ENCODE results near the gene CIDEB. TPM values are rescaled to one million over a fixed set of nuclear protein-coding genes. Genes with fewer than 3 reads are reported as not detected.
A peak's percentile ranks its signal among the peaks of the same experiment; 100 is the strongest.
"Not testable (repeated sequence)": the region's sequence is repeated elsewhere in the genome, so short reads cannot be mapped to it uniquely, and the experiment has no call there.

CIDEB gene, protein sequence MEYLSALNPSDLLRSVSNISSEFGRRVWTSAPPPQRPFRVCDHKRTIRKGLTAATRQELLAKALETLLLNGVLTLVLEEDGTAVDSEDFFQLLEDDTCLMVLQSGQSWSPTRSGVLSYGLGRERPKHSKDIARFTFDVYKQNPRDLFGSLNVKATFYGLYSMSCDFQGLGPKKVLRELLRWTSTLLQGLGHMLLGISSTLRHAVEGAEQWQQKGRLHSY
- total RNA-seq (2014; rRNA removed; shearing (Covaris generic)), result 0.35 and 0.48 TPM in 2 replicates
- not detected in 2 replicates for polyA plus RNA-seq (2015; cell fraction: cytosol; rRNA removed)
- not detected in 2 replicates for polyA plus RNA-seq (2015; cell fraction: nucleus; rRNA removed)

DNA sequence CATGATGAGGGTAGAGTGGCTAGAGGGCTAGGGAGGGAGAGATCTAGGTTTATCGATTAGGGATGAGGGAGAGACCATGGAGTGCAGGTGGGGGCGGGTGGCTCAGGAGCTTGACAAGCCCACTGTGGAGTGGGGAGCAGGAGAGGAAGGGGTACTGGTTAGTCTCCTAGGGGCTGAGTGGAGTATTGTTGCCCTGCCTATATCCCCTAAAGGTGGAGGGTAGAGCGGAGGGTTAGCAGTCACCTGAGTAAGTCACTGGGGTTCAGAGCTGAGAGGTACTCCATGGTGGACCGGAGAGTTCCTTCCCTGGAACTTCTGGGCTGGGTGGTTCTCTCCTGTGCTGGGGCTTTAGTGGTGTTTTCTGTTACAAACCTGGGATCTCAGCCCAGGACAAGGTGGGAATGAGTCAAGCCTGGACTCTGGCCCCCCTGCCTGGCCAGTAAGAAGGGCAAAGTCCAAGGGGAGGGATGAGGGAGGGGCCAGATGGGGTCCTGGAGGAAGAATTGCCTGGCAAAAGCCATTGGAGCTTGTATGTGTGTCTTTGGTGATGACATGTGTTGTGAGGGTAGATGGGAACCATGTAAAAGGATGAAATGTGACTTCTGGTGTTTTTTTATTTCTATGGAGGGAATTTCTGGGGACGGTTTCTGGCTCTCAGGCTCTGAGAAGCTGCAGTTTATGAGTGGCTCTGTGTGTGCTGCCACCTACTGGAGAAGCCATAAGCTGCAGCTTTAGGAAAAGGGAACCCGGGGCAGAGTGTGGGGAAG lies at the start of gene CIDEB:
Gene CIDEB, minus strand, starts transcription at position 403 of the 767 bp plus-strand sequence. Its CDS starts 119 bp downstream, at position 284.
- in situ Hi-C loops (cut with HindIII; ENCODE audit: low pct_unique_long_range_greater_than_20kb, low sequenced_read_pairs), result no loop called here
- peak; percentile 71 for DNase-seq (ENCODE audit: low read depth, low spot score)

DNA sequence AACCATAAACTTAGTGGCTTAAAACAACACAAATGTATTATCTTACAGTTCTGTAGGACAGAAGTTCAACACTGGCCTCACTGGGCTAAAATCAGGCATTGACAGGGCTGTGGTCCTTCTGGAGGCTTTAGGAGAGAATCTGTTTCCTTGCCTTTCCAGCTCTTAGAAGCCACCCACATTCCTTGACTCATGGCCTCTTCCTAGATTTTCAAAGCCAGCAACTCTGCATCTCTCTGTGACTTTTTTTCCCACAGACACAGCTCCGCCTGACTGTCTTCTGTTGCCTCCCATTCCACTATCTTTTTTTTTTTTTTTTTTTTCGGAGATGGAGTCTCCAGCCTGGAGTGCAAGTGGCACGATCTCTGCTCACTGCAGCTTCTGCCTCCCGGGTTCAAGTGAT lies 48.4 kb upstream of the CIDEB start:
- in situ Hi-C loops (cut with HindIII; ENCODE audit: low pct_unique_long_range_greater_than_20kb, low sequenced_read_pairs), result no loop called here

GRCh38 chr14:24355009-24355408 lies 47.2 kb upstream of the CIDEB start:
- DNase-seq (ENCODE audit: low read depth, low spot score), result no peak
- in situ Hi-C loops (cut with HindIII; ENCODE audit: low pct_unique_long_range_greater_than_20kb, low sequenced_read_pairs), result no loop called here

More for the DNA sequence above, 48.4 kb upstream of the CIDEB start:
- no peak for DNase-seq (ENCODE audit: low read depth, low spot score)

DNA sequence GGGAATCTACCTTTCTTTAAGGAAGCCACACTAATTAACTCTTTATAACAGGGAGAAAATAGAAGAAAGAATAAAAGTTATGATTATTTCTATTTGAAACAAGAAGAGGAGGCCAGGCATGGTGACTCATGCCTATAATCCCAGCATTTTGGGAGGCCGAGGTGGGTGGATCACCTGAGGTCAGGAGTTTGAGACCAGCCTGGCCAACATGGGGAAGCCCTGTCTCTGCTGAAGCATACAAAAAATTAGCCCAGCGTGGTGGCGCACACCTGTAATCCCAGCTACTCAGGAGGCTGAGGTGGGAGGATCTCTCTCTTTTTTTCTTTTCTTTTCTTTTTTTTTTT lies 46.7 kb upstream of the CIDEB start:
- in situ Hi-C loops (cut with HindIII; ENCODE audit: low pct_unique_long_range_greater_than_20kb, low sequenced_read_pairs); DNase-seq (ENCODE audit: low read depth, low spot score): not testable (repeated sequence)

DNA sequence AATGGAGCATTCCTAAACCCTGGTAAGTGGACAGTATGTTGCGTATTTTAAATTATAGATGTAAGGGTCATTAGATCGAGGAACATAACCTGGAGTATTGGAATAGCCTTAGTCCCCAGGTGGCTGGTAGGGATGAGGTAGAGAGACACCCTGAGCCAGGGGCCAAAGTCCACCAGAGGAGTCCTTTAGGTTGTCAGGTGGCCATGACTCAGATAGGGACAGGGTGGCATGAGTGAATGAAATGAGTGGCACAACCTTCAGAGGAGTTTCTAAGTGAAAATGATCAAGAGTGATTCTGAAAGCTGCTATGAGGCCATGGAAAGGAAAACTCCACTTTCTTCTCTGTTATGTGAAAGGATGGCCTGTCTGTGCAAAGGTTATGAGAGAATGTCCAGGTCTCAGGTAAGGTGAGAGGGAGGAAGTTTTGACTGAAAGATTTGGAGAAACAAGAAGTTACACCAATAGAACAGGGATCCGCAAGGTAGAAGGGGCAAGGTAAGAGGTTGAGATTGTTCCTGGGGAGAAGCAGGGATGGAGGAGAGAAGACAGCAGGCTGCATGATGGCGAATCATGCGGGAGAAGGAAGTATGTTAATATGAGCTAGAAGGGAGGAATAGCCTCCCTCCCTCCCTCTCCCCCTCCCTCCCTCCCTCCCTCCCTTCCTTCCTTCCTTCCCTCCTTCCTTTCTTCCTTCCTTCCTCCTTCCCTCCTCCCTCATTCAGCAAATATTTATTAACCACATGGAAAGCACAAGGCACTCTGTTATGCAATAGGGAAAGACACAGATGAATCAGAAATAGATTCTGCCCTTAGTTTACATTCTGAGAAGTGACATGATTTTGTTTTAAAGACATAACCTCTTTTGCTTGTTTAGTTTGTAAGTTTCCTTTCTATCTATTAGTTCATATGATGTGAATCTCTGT lies 46.0 kb upstream of the CIDEB start:
- in situ Hi-C loops (cut with HindIII; ENCODE audit: low pct_unique_long_range_greater_than_20kb, low sequenced_read_pairs), result no loop called here
- no peak for DNase-seq (ENCODE audit: low read depth, low spot score)

- DNase-seq (ENCODE audit: low read depth, low spot score), result peak; percentile 48
These were observed 43.7 kb upstream of the CIDEB start for GRCh38 chr14:24351517-24351916.

DNA sequence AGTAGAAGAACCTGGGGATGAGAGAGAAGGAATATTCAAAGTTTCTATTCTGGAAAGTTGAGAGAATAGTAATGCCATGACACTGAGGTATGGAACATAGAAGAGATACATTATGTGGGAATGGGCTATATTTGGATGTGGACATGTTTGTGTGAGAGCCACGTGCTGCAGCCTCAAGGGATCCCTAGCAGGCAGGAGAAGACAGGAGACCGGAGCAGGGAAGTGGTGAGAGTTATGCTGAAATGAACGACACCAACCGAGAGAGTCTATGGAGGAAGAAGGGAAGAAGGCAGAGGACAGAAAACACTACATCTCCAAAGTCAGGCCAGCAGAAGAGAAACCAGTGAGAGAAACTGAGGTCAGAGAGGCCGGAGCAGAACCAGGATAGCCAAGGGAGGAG lies 42.0 kb upstream of the CIDEB start:
- in situ Hi-C loops (cut with HindIII; ENCODE audit: low pct_unique_long_range_greater_than_20kb, low sequenced_read_pairs), result no loop called here
- DNase-seq (ENCODE audit: low read depth, low spot score), result no peak

More at GRCh38 chr14:24351517-24351916, 43.7 kb upstream of the CIDEB start:
- in situ Hi-C loops (cut with HindIII; ENCODE audit: low pct_unique_long_range_greater_than_20kb, low sequenced_read_pairs), result no loop called here

GRCh38 chr14:24348186-24348585 lies 40.4 kb upstream of the CIDEB start:
- in situ Hi-C loops (cut with HindIII; ENCODE audit: low pct_unique_long_range_greater_than_20kb, low sequenced_read_pairs), result no loop called here
- DNase-seq (ENCODE audit: low read depth, low spot score), result no peak

- in situ Hi-C loops (cut with HindIII; ENCODE audit: low pct_unique_long_range_greater_than_20kb, low sequenced_read_pairs), result no loop called here
- DNase-seq (ENCODE audit: low read depth, low spot score), result no peak
These were observed 39.4 kb upstream of the CIDEB start for GRCh38 chr14:24347134-24347533.

DNA sequence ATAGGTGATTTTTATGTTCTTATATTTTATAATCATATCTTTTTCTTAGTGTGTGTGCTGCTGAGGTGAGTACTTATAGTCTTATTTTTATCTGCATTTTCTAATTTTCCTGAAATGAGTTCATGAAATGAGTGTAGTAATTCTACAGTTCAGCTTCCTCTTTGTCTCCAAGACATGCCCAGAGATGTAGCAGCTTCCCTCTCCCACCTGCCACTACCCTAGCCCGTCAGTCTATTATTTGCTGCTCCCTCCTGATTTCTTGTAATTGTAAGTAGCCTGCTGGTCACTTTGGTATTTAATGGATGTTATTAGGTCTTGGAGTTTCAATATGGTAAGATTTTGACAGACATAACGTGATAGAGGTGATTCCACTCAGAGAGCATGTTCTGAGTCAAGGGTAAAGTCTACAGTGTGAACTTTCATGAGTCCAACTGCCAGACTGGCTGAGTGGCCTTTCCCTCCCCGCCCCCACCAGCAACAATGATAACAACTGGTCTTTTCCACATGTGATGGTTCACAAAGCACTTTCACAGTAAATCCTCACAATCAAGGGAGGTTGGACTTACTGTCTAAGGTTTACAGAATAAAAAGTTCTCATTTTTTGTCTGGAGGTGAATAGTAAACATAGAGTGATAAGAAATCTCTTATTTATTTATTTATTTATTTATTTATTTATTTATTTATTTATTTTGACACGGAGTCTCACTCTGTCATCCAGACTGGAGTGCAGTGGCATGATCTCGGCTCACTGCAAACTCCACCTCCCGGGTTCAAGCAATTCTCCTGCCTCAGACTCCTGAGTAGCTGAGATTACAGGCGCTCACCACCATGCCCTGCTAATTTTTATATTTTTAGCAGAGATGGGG lies 36.3 kb upstream of the CIDEB start:
- DNase-seq (ENCODE audit: low read depth, low spot score), result no peak
- in situ Hi-C loops (cut with HindIII; ENCODE audit: low pct_unique_long_range_greater_than_20kb, low sequenced_read_pairs), result no loop called here

DNA sequence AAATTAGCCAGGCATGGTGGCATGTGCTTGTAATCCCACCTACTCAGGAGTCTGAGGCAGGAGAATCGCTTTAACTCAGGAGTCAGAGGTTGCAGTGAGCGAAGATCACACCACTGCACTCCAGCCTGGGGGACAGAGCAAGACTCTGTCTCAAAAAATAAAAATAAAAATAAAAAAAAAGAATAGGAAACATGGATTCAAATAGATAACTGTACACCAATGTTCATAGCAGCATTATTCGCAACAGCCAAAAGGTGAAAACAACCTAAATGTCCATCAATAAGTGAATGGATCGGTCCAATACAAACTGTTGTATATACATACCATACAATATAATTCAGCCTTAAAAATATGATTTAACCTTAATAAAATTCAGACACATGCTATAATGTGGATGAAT lies 35.1 kb upstream of the CIDEB start:
- DNase-seq (ENCODE audit: low read depth, low spot score), result no peak
- in situ Hi-C loops (cut with HindIII; ENCODE audit: low pct_unique_long_range_greater_than_20kb, low sequenced_read_pairs), result no loop called here

GRCh38 chr14:24340606-24341005 lies 32.8 kb upstream of the CIDEB start:
- in situ Hi-C loops (cut with HindIII; ENCODE audit: low pct_unique_long_range_greater_than_20kb, low sequenced_read_pairs), result no loop called here

DNA sequence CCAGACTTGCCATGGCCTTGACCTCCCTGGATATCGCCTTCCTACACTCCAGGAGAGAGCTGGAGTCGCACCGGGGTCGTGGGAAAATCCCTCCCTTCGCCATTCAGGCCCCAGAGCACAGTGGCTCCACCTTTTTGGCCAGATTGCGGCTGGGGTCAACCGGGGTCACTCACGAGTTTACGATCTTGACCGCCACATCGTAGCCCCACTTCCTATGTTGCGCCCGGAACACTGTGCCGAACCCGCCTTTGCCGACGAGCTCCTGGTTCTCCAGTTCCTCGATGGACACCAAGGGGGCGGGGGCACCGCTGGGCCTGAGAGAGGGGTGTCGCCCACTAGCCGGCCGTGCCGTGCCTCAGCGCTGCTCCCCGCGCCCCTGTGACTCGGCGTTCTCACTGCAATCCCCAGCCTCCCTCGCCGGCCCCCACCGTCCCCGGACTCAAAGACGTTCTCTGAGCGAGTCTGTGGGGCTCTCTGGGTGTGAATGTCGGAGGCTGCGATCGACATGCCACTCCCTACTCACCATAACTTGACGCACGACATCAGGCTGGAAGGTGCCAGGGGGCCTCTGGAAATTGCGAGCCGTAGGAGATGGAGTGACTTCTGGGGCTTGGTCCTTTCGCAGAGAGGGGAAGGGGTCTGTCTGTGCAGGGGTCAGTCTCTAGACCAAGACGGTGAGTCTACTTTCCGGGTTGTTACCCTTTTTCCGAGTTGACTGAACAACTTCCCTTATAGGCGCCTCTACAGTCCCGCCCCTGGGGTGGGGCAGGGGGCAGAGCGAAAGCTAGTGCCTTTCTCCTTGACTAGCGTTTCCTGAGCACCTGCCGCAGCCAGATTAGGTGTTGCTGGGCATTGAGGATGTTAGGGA lies 31.7 kb upstream of the CIDEB start, which contains the start of gene RIPK3:
Gene RIPK3, minus strand, starts transcription at position 708 of the 868 bp plus-strand sequence. Its CDS starts 165 bp downstream, at position 543.
- in situ Hi-C loops (cut with HindIII; ENCODE audit: low pct_unique_long_range_greater_than_20kb, low sequenced_read_pairs), result loop anchor here (10.0 kb wide), 1 partner anchor 85 kb away; the partner anchor contains the start of genes CBLN3 and KHNYN
- DNase-seq (ENCODE audit: low read depth, low spot score), result no peak

More at GRCh38 chr14:24340606-24341005, 32.8 kb upstream of the CIDEB start:
- DNase-seq (ENCODE audit: low read depth, low spot score), result no peak

- in situ Hi-C loops (cut with HindIII; ENCODE audit: low pct_unique_long_range_greater_than_20kb, low sequenced_read_pairs), result loop anchor here (10.0 kb wide), 1 partner anchor 86 kb away; the partner anchor contains the start of genes CBLN3 and KHNYN
- no peak for DNase-seq (ENCODE audit: low read depth, low spot score)
These were observed 31.1 kb upstream of the CIDEB start for GRCh38 chr14:24338843-24339242.

DNA sequence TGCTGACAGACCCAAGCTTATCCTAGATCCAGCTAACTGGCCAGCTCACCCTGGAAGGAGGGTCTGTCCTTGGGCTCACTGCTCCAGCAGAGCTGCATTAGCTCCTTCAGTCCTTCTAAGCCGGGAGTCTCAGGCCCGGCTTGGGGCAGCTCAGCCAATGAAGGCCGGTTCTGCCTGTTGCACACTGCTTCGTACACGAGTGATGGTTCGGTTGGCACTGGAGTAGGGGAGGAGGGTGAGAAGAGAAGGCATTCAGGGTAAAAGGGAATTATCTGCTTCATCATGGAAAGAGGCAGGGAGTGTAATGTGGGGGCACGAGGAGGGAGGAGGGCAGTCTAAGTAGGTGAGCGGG lies 30.0 kb upstream of the CIDEB start:
- DNase-seq (ENCODE audit: low read depth, low spot score), result no peak
- in situ Hi-C loops (cut with HindIII; ENCODE audit: low pct_unique_long_range_greater_than_20kb, low sequenced_read_pairs), result loop anchor here (10.0 kb wide), 1 partner anchor 87 kb away; the partner anchor contains the start of genes CBLN3 and KHNYN

Measured in SK-MEL-5 (cell line).